Sigmoid colon (tissue), 7 donors: ENCODE results near the gene C4orf17. TPM values are rescaled to one million over a fixed set of nuclear protein-coding genes. Genes with fewer than 3 reads are reported as not detected.

Experiments used
- DNase-seq: peaks from one replicate; pipeline ENCODE4 v3.0.0-alpha.2; 2019
- H3K27ac ChIP-seq, 4 donors: fragments of 200-600 bp; sonication (generic); one replicate each; pipeline ENCODE4 v1.5.1; 2016 to 2019; ENCODE audit warnings: mild to moderate bottlenecking in 1 of 4
- H3K27me3 ChIP-seq, 3 donors: fragments of 200-600 bp; sonication (generic); one replicate each; pipeline ENCODE4 v1.5.1; 2019; ENCODE audit warnings: mild to moderate bottlenecking in 1 of 3
- H3K36me3 ChIP-seq, 4 donors: fragments of 200-600 bp; sonication (generic); one replicate each; pipeline ENCODE4 v1.5.1; 2016 to 2019
- H3K4me1 ChIP-seq, 4 donors: fragments of 200-600 bp; sonication (generic); one replicate each; pipeline ENCODE4 v1.5.1; 2017 to 2019
- H3K4me3 ChIP-seq, 4 donors: fragments of 200-600 bp; sonication (generic); one replicate each; pipeline ENCODE4 v1.5.1; 2017 to 2019; ENCODE audit warnings: mild to moderate bottlenecking in 2 of 4, moderate library complexity in 1 of 4
- H3K9me3 ChIP-seq, 4 donors: fragments of 200-600 bp in 3 of 4; sonication (generic) in 3 of 4; one replicate each; pipeline versions ENCODE4 v1.5.1 to v1.6.1; 2013 to 2019
- EP300 ChIP-seq, 4 donors: sonication (generic); formaldehyde crosslinking; IDR thresholded peaks; one replicate each; pipeline ENCODE4 v1.6.1; 2017; ENCODE audit warnings: antibody characterized with exemption in 4 of 4
- POLR2A ChIP-seq, 2 donors: fragments of 450-650 bp; IDR thresholded peaks; one replicate each; pipeline ENCODE4 v1.6.1; 2016; ENCODE audit warnings: antibody characterized with exemption in 2 of 2, mild to moderate bottlenecking in 2 of 2, moderate library complexity in 2 of 2
- POLR2AphosphoS5 ChIP-seq, 4 donors: sonication (generic); formaldehyde crosslinking; IDR thresholded peaks; one replicate each; pipeline ENCODE4 v1.6.1; 2017; ENCODE audit warnings: antibody characterized with exemption in 4 of 4
- whole genome bisulfite sequencing, 2 donors: extraction: QIAGEN DNeasy Blood & Tissue Kit; methylation state at CpG; one replicate each; pipeline ENCODE4 v1.1.7; 2013; 5-methylcytosine and 5-hydroxymethylcytosine counted together
- intact Hi-C: fragments of 100-400 bp; cut with DNase I; formaldehyde crosslinking; loops from one replicate; pipeline ENCODE4 v1.15.1; 2023
- polyA plus RNA-seq, 3 donors: library from polyadenylated mRNA; stranded (reverse); fragments of 200-250 nt; gene quantifications; one replicate each; pipeline ENCODE4 v1.2.3, GENCODE V29; 2013
- total RNA-seq, 4 donors: library from RNA; depleted of rRNA; stranded (reverse); fragments of >200 nt; gene quantifications; one replicate each; pipeline ENCODE4 v1.1.0, GENCODE V29; 2016
- TF ChIP-seq, protein P1 (sequence below), 4 experiments: fragments of 450-650 bp in 3 of 4; fragments of 200-600 bp in 1 of 4; IDR thresholded peaks; one replicate each; pipeline ENCODE4 v1.5.1; 2016 to 2019; ENCODE audit warnings: antibody characterized with exemption in 4 of 4, mild to moderate bottlenecking in 3 of 4, moderate library complexity in 2 of 4
- donor health status: healthy with polysubstance abuse.
- donor health status: Bipolar disorder and iron deficiency.
- donor health status: healthy.

C4orf17 gene
- total and polyA plus RNA-seq, 7 donors, result not detected

- 17 to 69% methylated on average over 2 of the region's 2 CpGs for WGBS, 2 donors
- TF ChIP-seq, protein P1, sequence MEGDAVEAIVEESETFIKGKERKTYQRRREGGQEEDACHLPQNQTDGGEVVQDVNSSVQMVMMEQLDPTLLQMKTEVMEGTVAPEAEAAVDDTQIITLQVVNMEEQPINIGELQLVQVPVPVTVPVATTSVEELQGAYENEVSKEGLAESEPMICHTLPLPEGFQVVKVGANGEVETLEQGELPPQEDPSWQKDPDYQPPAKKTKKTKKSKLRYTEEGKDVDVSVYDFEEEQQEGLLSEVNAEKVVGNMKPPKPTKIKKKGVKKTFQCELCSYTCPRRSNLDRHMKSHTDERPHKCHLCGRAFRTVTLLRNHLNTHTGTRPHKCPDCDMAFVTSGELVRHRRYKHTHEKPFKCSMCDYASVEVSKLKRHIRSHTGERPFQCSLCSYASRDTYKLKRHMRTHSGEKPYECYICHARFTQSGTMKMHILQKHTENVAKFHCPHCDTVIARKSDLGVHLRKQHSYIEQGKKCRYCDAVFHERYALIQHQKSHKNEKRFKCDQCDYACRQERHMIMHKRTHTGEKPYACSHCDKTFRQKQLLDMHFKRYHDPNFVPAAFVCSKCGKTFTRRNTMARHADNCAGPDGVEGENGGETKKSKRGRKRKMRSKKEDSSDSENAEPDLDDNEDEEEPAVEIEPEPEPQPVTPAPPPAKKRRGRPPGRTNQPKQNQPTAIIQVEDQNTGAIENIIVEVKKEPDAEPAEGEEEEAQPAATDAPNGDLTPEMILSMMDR (IDR thresholded peaks at IDR 0.05), result no peak
- TF ChIP-seq EP300 (IDR thresholded peaks at IDR 0.05) (no peak), POLR2A (IDR thresholded peaks at IDR 0.05) (no peak), POLR2AphosphoS5 (IDR thresholded peaks at IDR 0.05) (no peak)
- H3K36me3 ChIP-seq, result no peaks in the 10 kb centered on the region
- H3K27ac ChIP-seq, result no peak overlapping the region
- no peak for DNase-seq
- peaks cover 0 to 17% (median 7%) of the 10 kb centered on the region in 4 donors for H3K4me1 ChIP-seq
- no peaks in the 10 kb centered on the region for H3K9me3 ChIP-seq
- H3K27me3 ChIP-seq, result no peaks in the 10 kb centered on the region
- intact Hi-C loops, result no loop called here
- no peak overlapping the region for H3K4me3 ChIP-seq
These were observed 67.9 kb downstream of the C4orf17 start for GRCh38 chr4:99578714-99579113.

- 25 to 75% methylated on average over 1 of the region's 1 CpG for WGBS, 2 donors
- intact Hi-C loops, result no loop called here
These were observed 74.7 kb downstream of the C4orf17 start for GRCh38 chr4:99585516-99585915.

GRCh38 chr4:99586322-99586721 is 75.5 kb downstream of the C4orf17 start:
- intact Hi-C loops, result no loop called here
- Histone ChIP-seq H3K4me1 (peaks cover 0 to 13% (median 10%) of the 10 kb centered on the region in 4 donors), H3K27me3 (no peaks in the 10 kb centered on the region), H3K27ac (no peak overlapping the region), H3K4me3 (no peak overlapping the region), H3K36me3 (no peaks in the 10 kb centered on the region), H3K9me3 (no peaks in the 10 kb centered on the region)
- no peak for DNase-seq
- TF ChIP-seq POLR2A (IDR thresholded peaks at IDR 0.05), result no peak
- TF ChIP-seq, protein P1 (IDR thresholded peaks at IDR 0.05), result no peak
- no peak for TF ChIP-seq EP300 (IDR thresholded peaks at IDR 0.05)
- TF ChIP-seq POLR2AphosphoS5 (IDR thresholded peaks at IDR 0.05), result no peak
- 11 to 48% methylated on average over 2 of the region's 2 CpGs for WGBS, 2 donors

More at GRCh38 chr4:99585516-99585915, 74.7 kb downstream of the C4orf17 start:
- TF ChIP-seq POLR2AphosphoS5 (IDR thresholded peaks at IDR 0.05) (no peak), EP300 (IDR thresholded peaks at IDR 0.05) (no peak), POLR2A (IDR thresholded peaks at IDR 0.05) (no peak)
- TF ChIP-seq, protein P1 (IDR thresholded peaks at IDR 0.05), result no peak
- no peaks in the 10 kb centered on the region for H3K9me3 ChIP-seq
- no peaks in the 10 kb centered on the region for H3K36me3 ChIP-seq
- no peak overlapping the region for H3K4me3 ChIP-seq
- no peak overlapping the region for H3K27ac ChIP-seq
- peaks cover 0 to 13% (median 10%) of the 10 kb centered on the region in 4 donors for H3K4me1 ChIP-seq
- no peaks in the 10 kb centered on the region for H3K27me3 ChIP-seq
- no peak for DNase-seq

GRCh38 chr4:99586797-99587196 is 76.0 kb downstream of the C4orf17 start:
- no peak overlapping the region for H3K27ac ChIP-seq
- intact Hi-C loops, result no loop called here
- no peak for DNase-seq
- no peak overlapping the region for H3K4me3 ChIP-seq
- H3K27me3 ChIP-seq, result no peaks in the 10 kb centered on the region
- no peaks in the 10 kb centered on the region for H3K36me3 ChIP-seq
- H3K9me3 ChIP-seq, result no peaks in the 10 kb centered on the region
- peaks cover 0 to 13% (median 10%) of the 10 kb centered on the region in 4 donors for H3K4me1 ChIP-seq
- 6 to 24% methylated on average over 1 of the region's 1 CpG for WGBS, 2 donors
- TF ChIP-seq POLR2A (IDR thresholded peaks at IDR 0.05) (no peak), EP300 (IDR thresholded peaks at IDR 0.05) (no peak), POLR2AphosphoS5 (IDR thresholded peaks at IDR 0.05) (no peak)
- TF ChIP-seq, protein P1 (IDR thresholded peaks at IDR 0.05), result no peak

DNA sequence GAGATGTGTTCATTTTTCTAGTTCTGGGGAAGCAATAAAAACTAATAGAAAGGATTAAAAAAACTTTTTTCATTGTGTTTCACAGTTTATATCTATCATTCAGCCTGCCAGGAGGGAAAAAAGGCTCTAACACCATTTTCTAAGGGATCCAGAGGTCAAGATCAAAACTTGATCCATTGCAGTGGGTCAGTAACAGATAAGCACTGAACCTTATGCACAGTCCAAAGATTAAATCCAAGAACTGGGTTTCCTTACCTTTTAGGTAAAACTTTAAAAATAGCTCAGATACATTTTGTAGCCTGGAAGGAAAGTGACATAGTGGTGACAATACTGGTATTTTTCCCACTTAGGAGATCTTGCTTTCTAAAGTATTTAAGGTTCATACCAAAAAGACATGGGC is 76.5 kb downstream of the C4orf17 start:
- Histone ChIP-seq H3K4me1 (peaks cover 0 to 13% (median 10%) of the 10 kb centered on the region in 4 donors), H3K9me3 (no peaks in the 10 kb centered on the region), H3K36me3 (no peaks in the 10 kb centered on the region), H3K4me3 (no peak overlapping the region), H3K27me3 (no peaks in the 10 kb centered on the region), H3K27ac (peak overlapping the region in 2 of 4 donors; percentile 9 to 49)
- intact Hi-C loops, result no loop called here
- DNase-seq, result no peak
- TF ChIP-seq, protein P1 (IDR thresholded peaks at IDR 0.05), result no peak
- TF ChIP-seq POLR2A (IDR thresholded peaks at IDR 0.05) (no peak), EP300 (IDR thresholded peaks at IDR 0.05) (no peak), POLR2AphosphoS5 (IDR thresholded peaks at IDR 0.05) (no peak)
